ENCODE measurements around the gene PRR30.

Gene PRR30

DNA sequence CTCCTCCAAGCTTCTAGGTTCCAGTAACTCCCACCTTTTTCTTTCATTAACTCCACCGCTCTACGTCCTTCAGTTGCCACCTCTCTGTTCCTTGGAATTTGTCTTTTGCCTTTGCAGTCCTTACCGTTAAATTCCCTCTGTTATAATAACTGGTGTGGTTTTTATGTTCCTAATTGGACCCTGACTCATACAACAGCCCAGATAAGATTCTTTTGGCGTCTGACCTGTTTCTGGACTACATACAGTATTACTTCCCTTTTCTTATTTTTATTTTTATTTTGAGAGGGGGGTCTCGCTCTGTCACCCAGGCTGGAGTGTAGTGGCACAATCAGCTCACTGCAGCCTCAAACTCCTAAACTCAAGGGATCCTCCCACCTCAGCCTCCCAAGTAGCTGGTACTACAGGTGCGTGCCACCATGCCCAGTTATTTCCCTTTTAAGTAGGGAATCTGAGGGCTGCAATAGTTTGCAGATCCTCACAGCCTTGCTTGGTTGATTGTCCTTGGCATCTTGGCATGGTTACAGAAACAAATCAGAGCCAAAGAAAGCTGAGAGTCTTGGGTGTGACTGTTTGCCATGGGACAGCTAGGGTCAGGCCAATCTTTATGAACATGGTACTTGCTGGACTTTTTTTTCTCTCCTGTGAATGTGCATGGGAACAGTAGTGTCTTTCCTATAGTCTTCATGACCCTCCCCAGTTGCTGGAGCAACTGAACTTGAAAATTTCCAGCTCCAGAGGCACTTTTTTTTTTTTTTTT, 31.5 kb upstream of the PRR30 start:
- WGBS (ENCODE audit: insufficient coverage), result 93% methylated on average over 2 of the region's 6 CpGs
- peaks cover 0 to 9% (median 0%) of the 10 kb centered on the region in 5 experiments for H3K27me3 ChIP-seq (replicated peaks in 2 of 5; ENCODE audit: control insufficient read depth in 4 of 5, insufficient read depth in 5 of 5, low read length in 4 of 5)
- no peak overlapping the region for H3K27ac ChIP-seq (ENCODE audit: insufficient read depth in 1 of 2, low read depth in 1 of 2, low read length in 2 of 2, poor library complexity in 1 of 2, severe bottlenecking in 2 of 2)
- no peaks in the 10 kb centered on the region for H3K36me3 ChIP-seq (ENCODE audit: control insufficient read depth in 4 of 4, insufficient read depth in 4 of 4, low read length in 3 of 4)
- peaks cover 0 to 6% (median 2%) of the 10 kb centered on the region in 4 experiments for H3K4me1 ChIP-seq (ENCODE audit: control extremely low read depth in 1 of 4, control insufficient read depth in 4 of 4, insufficient read depth in 4 of 4, low read length in 3 of 4)
- CTCF ChIA-PET, result interaction anchor here (0.6 to 3.5 kb wide), 19 partner anchors 9 to 208 kb away, joined by 3 to 21 read pairs (median 4); partner anchors contain the start of genes ABHD1, CGREF1 and PREB
- H3K9me3 ChIP-seq (ENCODE audit: control extremely low read depth in 1 of 5, control insufficient read depth in 4 of 5, insufficient read depth in 2 of 5, low read depth in 1 of 5, low read length in 4 of 5), result no peaks in the 10 kb centered on the region
- peak in 2 of 3 donors; percentile 49 to 61 for DNase-seq
- no peak overlapping the region for H3K4me3 ChIP-seq (ENCODE audit: control insufficient read depth in 1 of 7, extremely low read depth in 1 of 7, insufficient read depth in 4 of 7, low read depth in 2 of 7, low read length in 6 of 7)
- POLR2A ChIA-PET, result no interaction called here

DNA sequence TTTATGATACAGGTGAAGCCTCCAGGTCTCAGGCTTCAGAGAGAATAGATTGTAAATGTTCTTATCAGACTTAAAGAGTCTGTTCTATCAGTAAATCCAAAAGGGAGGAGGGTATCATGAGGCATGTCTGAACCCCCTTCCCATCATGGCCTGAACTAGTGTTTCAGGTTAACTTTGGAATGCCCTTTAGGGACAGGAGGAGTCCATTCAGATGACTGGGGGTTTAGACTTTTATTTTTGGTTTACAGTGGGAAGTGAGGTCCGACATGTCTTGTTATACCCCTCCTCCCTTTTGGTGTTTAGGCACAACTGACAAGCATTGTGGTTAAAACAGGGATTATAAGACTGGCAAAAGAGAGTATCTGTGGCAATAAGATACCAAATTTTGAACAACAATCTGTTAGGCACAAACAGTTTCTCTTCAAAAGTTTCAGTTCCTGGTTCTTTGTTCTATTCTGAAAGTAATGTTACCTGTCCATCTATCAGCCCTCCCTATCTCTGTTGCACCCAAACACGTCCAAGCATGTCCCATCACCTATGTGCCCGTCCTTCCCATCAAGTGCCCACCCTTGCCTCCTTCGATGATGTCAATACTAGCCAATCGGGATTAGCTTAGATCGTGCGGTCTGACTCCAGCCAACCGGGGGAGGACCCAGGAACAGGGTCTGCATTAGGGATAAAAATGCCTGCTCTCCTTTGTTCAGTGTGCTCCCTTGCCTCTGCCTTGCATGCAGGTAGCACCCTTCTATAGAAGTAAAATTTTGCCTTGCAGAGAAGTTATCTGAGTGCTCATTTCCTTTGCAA, 26.0 kb upstream of the PRR30 start:
- no peaks in the 10 kb centered on the region for H3K36me3 ChIP-seq (ENCODE audit: control insufficient read depth in 4 of 4, insufficient read depth in 4 of 4, low read length in 3 of 4)
- DNase-seq, result no peak
- POLR2A ChIA-PET, result no interaction called here
- WGBS (ENCODE audit: insufficient coverage), result 98% methylated on average over 7 of the region's 8 CpGs
- CTCF ChIA-PET, result interaction anchor here (0.8 to 2.9 kb wide), 6 partner anchors 10 to 69 kb away, joined by 3 to 8 read pairs (median 4); no protein-coding TSS in a partner anchor
- H3K4me1 ChIP-seq (ENCODE audit: control extremely low read depth in 1 of 4, control insufficient read depth in 4 of 4, insufficient read depth in 4 of 4, low read length in 3 of 4), result peaks cover 0 to 3% (median 1%) of the 10 kb centered on the region in 4 experiments
- H3K27ac ChIP-seq (ENCODE audit: insufficient read depth in 1 of 2, low read depth in 1 of 2, low read length in 2 of 2, poor library complexity in 1 of 2, severe bottlenecking in 2 of 2), result no peak overlapping the region
- H3K9me3 ChIP-seq (ENCODE audit: control extremely low read depth in 1 of 5, control insufficient read depth in 4 of 5, insufficient read depth in 2 of 5, low read depth in 1 of 5, low read length in 4 of 5), result no peaks in the 10 kb centered on the region
- no peak overlapping the region for H3K4me3 ChIP-seq (ENCODE audit: control insufficient read depth in 1 of 7, extremely low read depth in 1 of 7, insufficient read depth in 4 of 7, low read depth in 2 of 7, low read length in 6 of 7)
- no peaks in the 10 kb centered on the region for H3K27me3 ChIP-seq (replicated peaks in 2 of 5; ENCODE audit: control insufficient read depth in 4 of 5, insufficient read depth in 5 of 5, low read length in 4 of 5)

DNA sequence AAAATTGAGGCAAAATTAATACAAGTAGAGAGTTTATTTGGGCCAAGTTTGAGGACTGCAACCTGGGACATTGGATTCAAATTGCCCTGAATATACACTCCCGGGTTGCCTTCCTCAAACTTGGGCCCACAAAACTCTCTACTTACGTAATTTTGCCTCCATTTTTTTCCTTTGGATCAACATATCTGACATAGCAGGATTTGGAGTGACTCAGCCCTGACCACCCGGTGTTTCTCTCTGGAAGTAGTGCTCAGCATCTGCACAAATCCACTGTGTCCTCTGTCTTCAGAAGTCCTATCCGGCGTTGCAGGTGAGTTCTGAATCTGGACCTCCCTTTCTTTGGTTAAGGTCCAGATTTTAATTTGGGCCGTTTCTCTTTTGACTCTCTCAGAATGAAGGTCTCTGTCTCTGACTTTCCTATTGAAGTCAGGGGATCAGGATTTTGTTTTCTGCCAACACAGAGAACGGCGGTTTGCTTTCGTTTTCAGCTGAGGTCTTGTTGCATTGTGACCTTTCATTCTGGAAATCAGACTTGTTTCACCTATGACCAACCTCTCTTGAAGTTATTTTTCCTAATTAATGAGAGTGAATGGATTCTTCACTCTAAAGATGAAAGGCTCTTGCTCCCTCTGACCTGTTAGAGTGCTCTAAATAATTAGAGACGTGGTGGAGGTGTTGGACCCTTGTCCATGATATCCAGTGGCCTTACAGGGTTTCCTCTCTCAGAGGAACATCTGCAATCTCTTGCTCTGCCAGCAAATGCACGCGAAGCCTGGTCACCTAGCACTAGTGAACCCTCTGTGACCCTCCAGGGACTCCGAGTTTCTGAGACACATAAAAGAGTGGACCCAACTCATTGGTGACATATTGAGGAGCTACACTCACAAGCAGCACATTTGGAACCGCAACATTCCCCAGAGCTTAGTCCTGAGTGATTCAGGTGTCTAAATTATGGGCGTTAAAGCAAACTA, 23.2 kb upstream of the PRR30 start:
- WGBS (ENCODE audit: insufficient coverage), result 92% methylated on average over 14 of the region's 15 CpGs
- Histone ChIP-seq H3K4me1 (ENCODE audit: control extremely low read depth in 1 of 4, control insufficient read depth in 4 of 4, insufficient read depth in 4 of 4, low read length in 3 of 4) (no peaks in the 10 kb centered on the region), H3K4me3 (ENCODE audit: control insufficient read depth in 1 of 7, extremely low read depth in 1 of 7, insufficient read depth in 4 of 7, low read depth in 2 of 7, low read length in 6 of 7) (no peak overlapping the region), H3K9me3 (ENCODE audit: control extremely low read depth in 1 of 5, control insufficient read depth in 4 of 5, insufficient read depth in 2 of 5, low read depth in 1 of 5, low read length in 4 of 5) (no peaks in the 10 kb centered on the region), H3K27ac (ENCODE audit: insufficient read depth in 1 of 2, low read depth in 1 of 2, low read length in 2 of 2, poor library complexity in 1 of 2, severe bottlenecking in 2 of 2) (no peak overlapping the region), H3K36me3 (ENCODE audit: control insufficient read depth in 4 of 4, insufficient read depth in 4 of 4, low read length in 3 of 4) (no peaks in the 10 kb centered on the region), H3K27me3 (replicated peaks in 2 of 5; ENCODE audit: control insufficient read depth in 4 of 5, insufficient read depth in 5 of 5, low read length in 4 of 5) (no peaks in the 10 kb centered on the region)
- no peak for DNase-seq
- ChIA-PET POLR2A (no interaction called here), CTCF (interaction anchor here (0.8 to 1.4 kb wide), 4 partner anchors 8 to 38 kb away, joined by 3 to 7 read pairs (median 4); no protein-coding TSS in a partner anchor)

DNA sequence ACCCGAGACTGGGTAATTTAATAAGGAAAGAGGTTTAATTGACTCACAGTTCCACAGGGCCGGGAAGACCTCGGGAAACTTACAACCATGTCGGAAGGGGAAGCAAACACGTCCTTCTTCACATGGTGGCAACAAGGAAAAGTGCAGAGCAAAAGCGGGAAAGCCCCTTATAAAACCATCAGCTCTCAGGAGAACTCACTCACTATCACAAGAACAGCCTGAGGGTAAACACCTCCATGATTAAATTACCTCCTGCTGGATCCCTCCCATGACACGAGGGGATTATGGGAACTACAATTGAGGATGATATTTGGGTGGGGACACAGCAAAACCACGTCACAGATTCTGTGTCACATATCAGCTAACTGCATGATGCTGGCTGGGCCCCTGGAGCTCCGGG, 21.0 kb upstream of the PRR30 start:
- ChIA-PET POLR2A (no interaction called here), CTCF (interaction anchor here (1.3 to 2.4 kb wide), 3 partner anchors 9 to 19 kb away, joined by 3 to 7 read pairs (median 5); no protein-coding TSS in a partner anchor)
- H3K9me3 ChIP-seq (ENCODE audit: control extremely low read depth in 1 of 5, control insufficient read depth in 4 of 5, insufficient read depth in 2 of 5, low read depth in 1 of 5, low read length in 4 of 5), result no peaks in the 10 kb centered on the region
- WGBS (ENCODE audit: insufficient coverage), result 100% methylated on average over 5 of the region's 9 CpGs
- H3K27me3 ChIP-seq (replicated peaks in 2 of 5; ENCODE audit: control insufficient read depth in 4 of 5, insufficient read depth in 5 of 5, low read length in 4 of 5), result no peaks in the 10 kb centered on the region
- H3K4me1 ChIP-seq (ENCODE audit: control extremely low read depth in 1 of 4, control insufficient read depth in 4 of 4, insufficient read depth in 4 of 4, low read length in 3 of 4), result no peaks in the 10 kb centered on the region
- no peak for DNase-seq
- no peak overlapping the region for H3K27ac ChIP-seq (ENCODE audit: insufficient read depth in 1 of 2, low read depth in 1 of 2, low read length in 2 of 2, poor library complexity in 1 of 2, severe bottlenecking in 2 of 2)
- no peak overlapping the region for H3K4me3 ChIP-seq (ENCODE audit: control insufficient read depth in 1 of 7, extremely low read depth in 1 of 7, insufficient read depth in 4 of 7, low read depth in 2 of 7, low read length in 6 of 7)
- no peaks in the 10 kb centered on the region for H3K36me3 ChIP-seq (ENCODE audit: control insufficient read depth in 4 of 4, insufficient read depth in 4 of 4, low read length in 3 of 4)

DNA sequence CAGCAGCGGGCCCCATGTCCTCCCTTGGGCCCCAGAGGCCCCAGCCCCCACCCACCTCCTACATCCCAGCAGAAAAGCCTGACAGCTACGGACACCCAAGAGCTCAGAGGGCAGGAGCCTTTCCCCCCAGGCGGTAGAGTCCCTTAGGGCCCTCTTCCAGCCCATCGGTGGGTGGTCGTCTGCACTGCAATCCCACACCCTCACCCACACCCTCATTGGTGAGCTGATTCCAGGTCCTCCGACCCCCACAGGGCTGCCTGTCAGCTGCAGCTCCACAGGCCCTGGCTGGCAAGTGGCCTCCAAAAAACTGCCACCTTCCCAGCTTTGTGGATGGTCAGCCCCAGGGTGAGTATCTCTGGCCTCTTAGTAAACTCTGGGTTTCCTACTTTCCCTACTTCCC, 20.1 kb upstream of the PRR30 start:
- 93% methylated on average over 5 of the region's 6 CpGs for WGBS (ENCODE audit: insufficient coverage)
- Histone ChIP-seq H3K36me3 (ENCODE audit: control insufficient read depth in 4 of 4, insufficient read depth in 4 of 4, low read length in 3 of 4) (no peaks in the 10 kb centered on the region), H3K27ac (ENCODE audit: insufficient read depth in 1 of 2, low read depth in 1 of 2, low read length in 2 of 2, poor library complexity in 1 of 2, severe bottlenecking in 2 of 2) (no peak overlapping the region), H3K27me3 (replicated peaks in 2 of 5; ENCODE audit: control insufficient read depth in 4 of 5, insufficient read depth in 5 of 5, low read length in 4 of 5) (no peaks in the 10 kb centered on the region), H3K9me3 (ENCODE audit: control extremely low read depth in 1 of 5, control insufficient read depth in 4 of 5, insufficient read depth in 2 of 5, low read depth in 1 of 5, low read length in 4 of 5) (no peaks in the 10 kb centered on the region), H3K4me3 (ENCODE audit: control insufficient read depth in 1 of 7, extremely low read depth in 1 of 7, insufficient read depth in 4 of 7, low read depth in 2 of 7, low read length in 6 of 7) (no peak overlapping the region), H3K4me1 (ENCODE audit: control extremely low read depth in 1 of 4, control insufficient read depth in 4 of 4, insufficient read depth in 4 of 4, low read length in 3 of 4) (no peaks in the 10 kb centered on the region)
- DNase-seq, result no peak
- ChIA-PET CTCF (interaction anchor here (1.3 to 2.6 kb wide), 4 partner anchors 8 to 20 kb away, joined by 3 to 11 read pairs (median 5); no protein-coding TSS in a partner anchor), POLR2A (no interaction called here)

DNA sequence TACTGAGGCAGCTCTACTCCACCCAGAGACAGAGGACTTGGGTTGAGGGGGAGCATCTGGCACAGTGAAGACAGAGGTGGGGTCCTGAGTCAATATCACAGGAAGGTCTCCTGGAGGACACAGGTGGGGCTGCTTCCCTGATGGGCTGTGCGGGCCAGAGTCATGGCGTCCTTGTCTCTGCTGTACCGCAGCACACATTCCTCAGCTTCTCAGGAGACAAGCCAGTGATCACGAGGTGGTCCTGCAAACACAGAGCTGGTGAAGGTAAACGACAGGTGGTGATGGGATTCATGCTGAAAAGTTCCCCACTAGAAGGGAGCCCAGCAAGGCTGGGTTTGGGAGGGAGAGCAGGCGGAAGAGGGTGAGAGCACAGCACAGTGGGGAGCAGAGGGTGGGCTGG, 19.3 kb upstream of the PRR30 start:
- Histone ChIP-seq H3K27me3 (replicated peaks in 2 of 5; ENCODE audit: control insufficient read depth in 4 of 5, insufficient read depth in 5 of 5, low read length in 4 of 5) (no peaks in the 10 kb centered on the region), H3K4me3 (ENCODE audit: control insufficient read depth in 1 of 7, extremely low read depth in 1 of 7, insufficient read depth in 4 of 7, low read depth in 2 of 7, low read length in 6 of 7) (no peak overlapping the region), H3K4me1 (ENCODE audit: control extremely low read depth in 1 of 4, control insufficient read depth in 4 of 4, insufficient read depth in 4 of 4, low read length in 3 of 4) (no peaks in the 10 kb centered on the region), H3K27ac (ENCODE audit: insufficient read depth in 1 of 2, low read depth in 1 of 2, low read length in 2 of 2, poor library complexity in 1 of 2, severe bottlenecking in 2 of 2) (no peak overlapping the region), H3K9me3 (ENCODE audit: control extremely low read depth in 1 of 5, control insufficient read depth in 4 of 5, insufficient read depth in 2 of 5, low read depth in 1 of 5, low read length in 4 of 5) (no peaks in the 10 kb centered on the region), H3K36me3 (ENCODE audit: control insufficient read depth in 4 of 4, insufficient read depth in 4 of 4, low read length in 3 of 4) (no peaks in the 10 kb centered on the region)
- WGBS (ENCODE audit: insufficient coverage), result 92% methylated on average over 5 of the region's 6 CpGs
- ChIA-PET POLR2A (no interaction called here), CTCF (interaction anchor here (1.0 to 2.6 kb wide), 4 partner anchors 7 to 43 kb away, joined by 3 to 11 read pairs (median 6); no protein-coding TSS in a partner anchor)
- no peak for DNase-seq
